Psoas muscle (tissue), 8 donors: ENCODE results near the gene DAAM2. TPM values are rescaled to one million over a fixed set of nuclear protein-coding genes. Genes with fewer than 3 reads are reported as not detected.

Experiments
- ATAC-seq, 4 donors: fragments of 200-7000 bp; cut with Tn5 transposase; one replicate each; pipeline ENCODE4 v1.9.1; 2020; ENCODE audit warnings: moderate library complexity in 3 of 4, mild to moderate bottlenecking in 2 of 4
- DNase-seq, 2 donors: peaks; one replicate each; pipeline ENCODE4 v3.0.0-alpha.2; 2020
- H3K27ac ChIP-seq: fragments of 200-600 bp; one replicate; pipeline ENCODE4 v1.8.0; 2022
- H3K27me3 ChIP-seq, 3 donors: fragments of 200-600 bp in 1 of 3; one replicate each; pipeline versions ENCODE4 v1.6.1 to v1.8.0; 2013 to 2022; ENCODE audit warnings: low read length in 2 of 3, mild to moderate bottlenecking in 2 of 3, moderate library complexity in 1 of 3; ENCODE audit not compliant: insufficient read depth in 3 of 3
- H3K36me3 ChIP-seq, 2 donors: fragments of 200-600 bp in 1 of 2; one replicate each; pipeline versions ENCODE4 v1.6.1 to v1.8.0; 2013 to 2022; ENCODE audit warnings: low read depth in 1 of 2, mild to moderate bottlenecking in 1 of 2, moderate library complexity in 1 of 2; ENCODE audit not compliant: insufficient read depth in 1 of 2
- H3K4me1 ChIP-seq: fragments of 200-600 bp; one replicate; pipeline ENCODE4 v1.8.0; 2022
- H3K4me3 ChIP-seq: fragments of 200-600 bp; one replicate; pipeline ENCODE4 v1.8.0; 2022; ENCODE audit warnings: mild to moderate bottlenecking
- H3K9me3 ChIP-seq: fragments of 200-600 bp; one replicate; pipeline ENCODE4 v1.8.0; 2022
- CTCF ChIP-seq: fragments of 200-600 bp; IDR thresholded peaks from one replicate; pipeline ENCODE4 v1.8.0; 2022; ENCODE audit warnings: antibody characterized with exemption
- WGBS, 3 donors: extraction: QIAGEN DNeasy Blood & Tissue Kit; methylation state at CpG; one replicate each; pipeline versions ENCODE4 v1.1.6 to v1.1.7; 2013; 5-methylcytosine and 5-hydroxymethylcytosine counted together
- intact Hi-C, 2 donors: fragments of 100-400 bp; cut with DNase I; formaldehyde crosslinking; loops; one replicate each; pipeline versions ENCODE4 v1.11.0 to v1.14.2; 2022
- polyA plus RNA-seq, 3 donors: library from polyadenylated mRNA; stranded (reverse); fragments of 200-250 nt; gene quantifications; one replicate each; pipeline ENCODE4 v1.2.3, GENCODE V29; 2013
- total RNA-seq, 4 donors: library from RNA; stranded (reverse); fragmentation: NEBNext Ultra II Directional in 2 of 4; extraction: Animal tissue kit (Norgen Biotek cat#: 25700) in 2 of 4; gene quantifications; one replicate each; pipeline versions ENCODE4 v1.2.1 to v1.2.4, GENCODE V29; 2021 to 2023
- donor health status: healthy with polysubstance abuse.
- donor health status: DM: no; HTN: no; CAD: no; lungs with moderate emphysema.
- donor health status: Bipolar disorder and iron deficiency.
- donor health status: healthy.
- donor health status: DM: yes; HTN: yes; CAD: no.
- donor health status: DM: no; HTN: no; CAD: no.
- donor health status: DM: no; HTN: no; CAD: no.
- donor health status: DM: yes; HTN: yes; CAD: no.

The DAAM2 gene
- total and polyA plus RNA-seq, 7 donors, result 7.0 to 67.1 (median 26.5) TPM

DNA sequence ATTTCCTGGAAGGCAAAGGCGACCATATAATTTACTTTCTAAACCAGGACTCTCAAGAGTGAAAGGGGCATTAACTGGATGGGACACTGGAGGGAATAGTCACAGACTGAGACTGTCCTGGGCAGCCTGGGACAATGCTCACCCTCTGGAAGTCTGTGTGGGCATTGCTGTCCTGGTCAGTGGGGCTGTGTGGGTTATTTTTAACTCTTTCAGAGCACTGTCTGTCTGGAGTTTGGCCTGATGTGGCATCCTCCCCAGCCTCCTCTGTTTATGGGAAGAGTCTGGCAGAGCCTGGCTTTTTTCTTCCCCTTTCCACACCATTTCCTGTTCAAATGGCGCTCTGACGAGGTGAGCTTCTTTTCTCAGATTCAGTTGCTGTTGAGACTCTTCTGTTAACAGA lies 11.7 kb downstream of the DAAM2 start:
- H3K4me1 ChIP-seq, result peaks cover 16% of the 10 kb centered on the region
- DNase-seq, result no peak
- 53 to 71% (median 54%) methylated on average over 3 of the region's 3 CpGs for WGBS, 3 donors
- H3K36me3 ChIP-seq, result no peaks in the 10 kb centered on the region
- TF ChIP-seq CTCF, result no peak
- intact Hi-C loops, result no loop called here
- H3K27ac ChIP-seq, result no peak overlapping the region
- peak in 1 of 4 donors; percentile 15 for ATAC-seq
- H3K9me3 ChIP-seq, result no peaks in the 10 kb centered on the region
- no peak overlapping the region for H3K4me3 ChIP-seq
- H3K27me3 ChIP-seq, result no peaks in the 10 kb centered on the region

DNA sequence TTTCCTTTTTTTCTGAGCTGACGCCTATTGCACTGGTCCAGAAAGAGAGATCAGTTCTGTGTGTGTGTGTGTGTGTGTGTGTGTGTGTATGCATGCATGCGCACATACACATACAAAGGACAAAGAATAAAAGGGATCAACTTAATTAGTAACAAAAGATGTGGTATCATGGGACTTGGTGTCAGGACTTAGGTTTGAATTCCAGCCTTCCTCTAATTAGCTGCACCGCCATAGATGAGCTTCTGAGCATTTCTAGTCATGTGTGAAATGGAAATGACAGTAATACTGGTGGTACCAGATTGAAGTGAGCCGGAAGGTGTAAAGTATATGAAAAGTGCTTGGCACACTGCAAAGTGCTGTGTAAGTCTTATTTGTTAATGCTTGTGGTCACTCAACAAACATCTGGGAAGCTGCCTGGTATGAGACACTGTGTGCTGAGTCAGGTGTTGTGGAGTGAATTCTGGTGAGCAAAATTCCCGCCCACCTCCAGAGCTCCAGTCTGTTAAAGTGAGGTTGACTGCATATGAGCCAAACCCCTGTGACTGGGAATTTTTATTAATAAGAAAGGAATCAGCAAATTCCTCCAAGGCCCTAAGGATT lies 12.4 kb downstream of the DAAM2 start:
- H3K27me3 ChIP-seq, result no peaks in the 10 kb centered on the region
- H3K9me3 ChIP-seq, result no peaks in the 10 kb centered on the region
- peak in 2 of 4 donors; percentile 35 to 36 for ATAC-seq
- TF ChIP-seq CTCF, result no peak
- peaks cover 23% of the 10 kb centered on the region for H3K4me1 ChIP-seq
- intact Hi-C loops, result no loop called here
- H3K27ac ChIP-seq, result no peak overlapping the region
- no peaks in the 10 kb centered on the region for H3K36me3 ChIP-seq
- 79 to 89% (median 86%) methylated on average over 5 of the region's 5 CpGs for WGBS, 3 donors
- no peak for DNase-seq
- no peak overlapping the region for H3K4me3 ChIP-seq

GRCh38 chr6:39806278-39806677 lies 14.1 kb downstream of the DAAM2 start:
- DNase-seq (no peak), ATAC-seq (no peak)
- intact Hi-C loops, result no loop called here
- Histone ChIP-seq H3K9me3 (no peaks in the 10 kb centered on the region), H3K4me1 (peaks cover 25% of the 10 kb centered on the region), H3K4me3 (no peak overlapping the region), H3K27me3 (no peaks in the 10 kb centered on the region), H3K27ac (no peak overlapping the region), H3K36me3 (no peaks in the 10 kb centered on the region)
- no peak for TF ChIP-seq CTCF
- WGBS, 3 donors, result 72 to 85% (median 82%) methylated on average over 1 of the region's 1 CpG

DNA sequence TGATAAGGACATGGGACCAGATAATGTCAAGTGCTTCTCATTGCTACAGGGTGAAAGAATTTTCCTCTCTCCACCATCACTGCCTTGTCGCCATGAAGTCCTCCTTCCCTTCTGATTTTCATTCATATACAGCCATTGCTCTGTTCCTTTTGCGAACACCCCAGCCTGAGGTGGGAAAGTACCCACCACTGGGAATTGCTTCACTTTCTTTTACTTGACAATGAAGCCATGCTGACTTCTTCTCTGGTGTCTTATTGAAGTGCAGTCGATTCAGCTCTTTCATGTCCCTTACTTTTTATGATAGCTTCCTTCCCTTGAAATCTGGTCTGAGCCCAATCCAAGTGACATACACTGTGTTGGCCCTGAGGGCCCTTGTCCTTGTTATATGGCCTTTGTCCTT lies 16.2 kb downstream of the DAAM2 start:
- intact Hi-C loops, result no loop called here
- peaks cover 29% of the 10 kb centered on the region for H3K4me1 ChIP-seq
- no peak for DNase-seq
- TF ChIP-seq CTCF, result no peak
- no peak overlapping the region for H3K27ac ChIP-seq
- H3K9me3 ChIP-seq, result no peaks in the 10 kb centered on the region
- no peaks in the 10 kb centered on the region for H3K36me3 ChIP-seq
- no peaks in the 10 kb centered on the region for H3K27me3 ChIP-seq
- no peak for ATAC-seq
- WGBS, 3 donors, result 74 to 83% (median 77%) methylated on average over 3 of the region's 3 CpGs
- no peak overlapping the region for H3K4me3 ChIP-seq

GRCh38 chr6:39808964-39809363 lies 16.8 kb downstream of the DAAM2 start:
- H3K9me3 ChIP-seq, result no peaks in the 10 kb centered on the region
- no peaks in the 10 kb centered on the region for H3K27me3 ChIP-seq
- intact Hi-C loops, result no loop called here
- 51 to 73% (median 65%) methylated on average over 5 of the region's 5 CpGs for WGBS, 3 donors
- H3K4me1 ChIP-seq, result peaks cover 27% of the 10 kb centered on the region
- peak in 1 of 4 donors; percentile 36 for ATAC-seq
- H3K4me3 ChIP-seq, result no peak overlapping the region
- no peak for TF ChIP-seq CTCF
- DNase-seq, result no peak
- no peaks in the 10 kb centered on the region for H3K36me3 ChIP-seq
- H3K27ac ChIP-seq, result peak overlapping the region; percentile 30
